GM12801 (cell line): ENCODE data around the gene SLC25A26.

ENCODE experiments used
- CTCF ChIP-seq: IDR thresholded peaks from one replicate; pipeline ENCODE4 v1.5.1; 2011; ENCODE audit warnings: control low read depth; ENCODE audit not compliant: insufficient read length; ENCODE audit errors: extremely low read depth

Gene SLC25A26

DNA sequence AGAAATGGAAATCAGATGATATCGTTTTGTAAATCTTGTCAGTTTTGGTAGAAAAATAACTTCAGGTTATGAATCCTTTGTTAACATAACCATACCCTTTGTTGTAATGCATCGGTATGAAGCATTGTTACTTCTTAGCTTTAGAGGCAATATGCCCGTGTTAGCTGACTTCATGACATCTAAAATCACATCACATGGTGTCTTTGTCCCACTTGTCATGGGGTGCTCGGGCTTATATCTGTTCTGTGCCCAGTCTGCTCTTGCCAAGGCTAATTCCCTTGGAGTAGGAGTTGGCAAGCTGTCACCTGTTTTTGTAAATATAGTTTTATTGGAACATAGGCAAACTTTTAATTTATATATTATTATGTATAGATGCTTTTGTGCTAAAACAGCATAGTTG lies 39.6 kb downstream of the SLC25A26 start:
- TF ChIP-seq CTCF, result no peak

DNA sequence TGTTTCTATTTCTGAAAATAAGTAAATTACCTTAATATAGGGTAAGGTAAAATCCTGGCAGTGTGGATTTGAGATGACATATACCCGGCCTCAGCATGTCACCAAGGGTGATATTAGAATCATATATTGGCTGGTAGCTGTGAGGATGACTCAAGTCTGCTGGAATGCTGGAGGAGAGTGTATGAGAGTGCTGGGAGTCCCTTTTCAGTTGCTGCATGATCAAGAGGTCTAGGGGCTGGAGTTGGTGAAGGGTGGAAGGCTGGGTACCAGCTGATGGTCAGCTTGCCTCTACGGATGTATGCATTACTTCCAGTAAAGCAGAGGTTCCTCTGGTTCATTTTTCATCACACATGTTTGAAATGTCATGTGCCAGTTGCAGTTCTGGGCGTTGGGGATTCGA lies 40.6 kb downstream of the SLC25A26 start:
- TF ChIP-seq CTCF, result no peak

DNA sequence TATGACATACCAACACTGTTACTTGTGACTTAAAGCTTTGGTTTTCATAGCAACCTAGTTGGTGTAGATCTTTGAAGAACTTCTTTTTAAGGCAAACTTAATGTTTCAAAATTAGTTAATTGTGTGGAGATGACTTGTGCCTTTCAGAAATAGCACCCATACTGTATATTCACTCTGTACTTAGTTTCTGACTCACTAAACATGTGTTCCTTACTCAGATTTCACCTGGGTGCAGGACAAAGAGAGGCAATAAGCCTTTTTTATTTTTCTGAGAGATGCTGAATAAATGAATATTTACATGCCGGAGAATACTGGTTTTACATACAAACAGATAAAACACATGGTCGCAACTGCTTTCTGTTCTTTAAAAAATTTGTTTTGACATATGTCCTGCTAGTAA lies 44.8 kb downstream of the SLC25A26 start:
- TF ChIP-seq CTCF, result no peak

DNA sequence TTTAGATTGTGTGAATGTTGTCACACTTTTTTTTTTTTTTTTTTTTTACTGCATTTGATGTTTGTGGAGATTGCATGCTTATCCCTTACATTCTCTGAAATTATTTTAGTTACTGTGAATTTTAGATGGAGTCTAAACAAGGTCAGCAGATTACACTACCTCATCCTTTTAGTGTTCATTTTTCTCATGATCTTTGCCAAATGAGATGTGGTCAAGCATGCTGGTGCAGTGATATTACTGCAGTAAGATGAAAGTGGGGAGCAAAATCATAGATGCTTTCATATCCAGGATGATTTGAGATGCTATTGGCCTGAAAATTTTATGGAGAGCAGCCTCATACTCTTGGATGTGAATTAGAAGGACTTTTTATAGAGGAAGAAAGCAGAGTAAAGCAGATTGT lies 45.8 kb downstream of the SLC25A26 start:
- no peak for TF ChIP-seq CTCF

DNA sequence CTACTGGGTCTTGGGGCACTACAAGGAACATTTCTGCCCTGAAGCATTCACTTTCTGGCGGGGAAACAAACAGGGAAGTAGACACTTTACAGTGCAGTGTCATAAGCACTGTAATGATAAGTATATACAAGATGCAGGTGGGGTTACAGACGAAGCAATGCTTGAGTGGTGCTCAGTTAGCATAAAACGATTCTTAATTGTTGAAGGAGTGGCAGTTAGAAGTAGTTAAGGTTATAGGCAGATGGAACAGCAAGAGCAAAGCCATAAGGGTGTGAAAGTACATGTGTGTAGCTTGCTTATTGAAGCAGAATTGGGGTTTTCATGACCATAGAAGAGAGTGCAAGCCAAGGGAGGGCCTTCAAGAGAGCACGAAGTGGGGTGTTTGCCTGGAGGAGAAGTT lies 46.2 kb downstream of the SLC25A26 start:
- TF ChIP-seq CTCF, result no peak

- TF ChIP-seq CTCF, result no peak
Measured at GRCh38 chr3:66267906-66268305, 47.1 kb downstream of the SLC25A26 start.

DNA sequence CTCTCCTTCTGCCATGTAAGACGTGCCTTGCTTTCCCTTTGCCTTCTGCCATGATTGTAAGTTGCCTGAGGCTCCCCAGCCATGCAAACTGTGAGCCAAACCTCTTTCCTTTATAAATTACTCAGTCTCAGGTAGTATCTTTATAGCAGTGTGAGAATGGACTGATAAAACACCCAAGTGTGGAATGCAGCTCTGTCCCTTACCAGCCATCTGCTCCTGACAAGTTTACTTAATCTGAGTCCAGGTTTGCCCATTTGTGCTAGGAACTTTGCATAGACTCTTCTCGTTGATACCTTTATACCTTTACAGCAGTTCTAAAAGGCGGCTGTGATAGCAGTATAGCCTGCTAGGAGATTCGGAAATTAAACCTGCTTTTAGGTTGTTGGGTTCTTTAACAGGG lies 48.1 kb downstream of the SLC25A26 start:
- TF ChIP-seq CTCF, result no peak

GRCh38 chr3:66269411-66269810 lies 48.6 kb downstream of the SLC25A26 start:
- TF ChIP-seq CTCF, result no peak
